Vagina (tissue), 2 donors: ENCODE data around the gene ARPC2. TPM values are rescaled to one million over a fixed set of nuclear protein-coding genes. Genes with fewer than 3 reads are reported as not detected.

ENCODE experiments used
- DNase-seq, 2 donors: peaks; one replicate each; pipeline ENCODE4 v3.0.0-alpha.2; 2017; ENCODE audit errors: extremely low spot score in 2 of 2
- H3K27ac ChIP-seq: fragments of 200-600 bp; sonication (generic); one replicate; pipeline ENCODE4 v1.5.1; 2019
- H3K27me3 ChIP-seq: fragments of 200-600 bp; sonication (generic); one replicate; pipeline ENCODE4 v1.5.1; 2019
- H3K36me3 ChIP-seq, 2 donors: fragments of 200-600 bp; sonication (generic); one replicate each; pipeline ENCODE4 v1.5.1; 2017 to 2019
- H3K4me1 ChIP-seq: fragments of 200-600 bp; sonication (generic); one replicate; pipeline ENCODE4 v1.5.1; 2019
- H3K4me3 ChIP-seq, 2 donors: fragments of 200-600 bp; sonication (generic); 1 replicate in 1 of 2; 2 replicates in 1 of 2; pipeline ENCODE4 v1.5.1; 2016 to 2019
- H3K9me3 ChIP-seq: fragments of 200-600 bp; sonication (generic); one replicate; pipeline ENCODE4 v1.5.1; 2019
- CTCF ChIP-seq, 3 experiments: fragments of 450-650 bp in 2 of 3; fragments of 200-600 bp in 1 of 3; sonication (generic) in 1 of 3; IDR thresholded peaks; one replicate each; pipeline ENCODE4 v1.5.1; 2017 to 2019; ENCODE audit warnings: antibody characterized with exemption in 3 of 3, mild to moderate bottlenecking in 2 of 3, moderate library complexity in 2 of 3
- POLR2A ChIP-seq, 2 donors: fragments of 450-650 bp; IDR thresholded peaks; one replicate each; pipeline ENCODE4 v1.6.1; 2017; ENCODE audit warnings: antibody characterized with exemption in 2 of 2, mild to moderate bottlenecking in 2 of 2, moderate library complexity in 2 of 2
- POLR2AphosphoS5 ChIP-seq, 2 donors: sonication (generic); formaldehyde crosslinking; IDR thresholded peaks; one replicate each; pipeline ENCODE4 v1.9.0; 2017; ENCODE audit warnings: antibody characterized with exemption in 2 of 2, mild to moderate bottlenecking in 2 of 2, low read depth in 1 of 2; ENCODE audit not compliant: insufficient read depth in 1 of 2
- intact Hi-C: fragments of 100-400 bp; cut with DNase I; formaldehyde crosslinking; loops from one replicate; pipeline ENCODE4 v1.15.1; 2023
- total RNA-seq: library from RNA; depleted of rRNA; stranded (reverse); fragments of >200 nt; gene quantifications from one replicate; pipeline ENCODE4 v1.2.3, GENCODE V29; 2016

The ARPC2 gene
- total RNA-seq, 1 donor from 2014 or later = 284 TPM

- Histone ChIP-seq H3K9me3 (no peaks in the 10 kb centered on the region), H3K4me3 (no peak overlapping the region), H3K4me1 (peaks cover 73% of the 10 kb centered on the region), H3K36me3 (no peaks in the 10 kb centered on the region), H3K27me3 (no peaks in the 10 kb centered on the region), H3K27ac (peak overlapping the region; percentile 100)
- no peak for TF ChIP-seq CTCF (IDR thresholded peaks at IDR 0.05)
- TF ChIP-seq POLR2A (IDR thresholded peaks at IDR 0.05) = no peak
- intact Hi-C loops = loop anchor here (5.0 kb wide), 1 partner anchor 103 kb away; the partner anchor contains the start of gene CTDSP1
- DNase-seq = no peak
These were observed 77.5 kb downstream of the ARPC2 start for GRCh38 chr2:218294430-218295022.

- no peaks in the 10 kb centered on the region for H3K9me3 ChIP-seq
- no peak for TF ChIP-seq POLR2AphosphoS5 (IDR thresholded peaks at IDR 0.05; ENCODE audit: insufficient read depth in 1 of 2, low read depth in 1 of 2)
- TF ChIP-seq CTCF (IDR thresholded peaks at IDR 0.05) = no peak
- no peak for TF ChIP-seq POLR2A (IDR thresholded peaks at IDR 0.05)
- H3K4me1 ChIP-seq = peaks cover 68% of the 10 kb centered on the region
- no peak for DNase-seq
- H3K27ac ChIP-seq = peak overlapping the region; percentile 100
- H3K27me3 ChIP-seq = no peaks in the 10 kb centered on the region
- no peaks in the 10 kb centered on the region for H3K36me3 ChIP-seq
- intact Hi-C loops = no loop called here
- H3K4me3 ChIP-seq = no peak overlapping the region
These were observed 78.0 kb downstream of the ARPC2 start for GRCh38 chr2:218295029-218295428.

- Histone ChIP-seq H3K27me3 (no peaks in the 10 kb centered on the region), H3K4me3 (no peak overlapping the region), H3K4me1 (peaks cover 57% of the 10 kb centered on the region), H3K9me3 (no peaks in the 10 kb centered on the region), H3K36me3 (no peaks in the 10 kb centered on the region), H3K27ac (peak overlapping the region; percentile 100)
- TF ChIP-seq POLR2A (IDR thresholded peaks at IDR 0.05) (no peak), CTCF (IDR thresholded peaks at IDR 0.05) (no peak), POLR2AphosphoS5 (IDR thresholded peaks at IDR 0.05; ENCODE audit: insufficient read depth in 1 of 2, low read depth in 1 of 2) (no peak)
- intact Hi-C loops = no loop called here
- no peak for DNase-seq
These were observed 79.2 kb downstream of the ARPC2 start for GRCh38 chr2:218296200-218296599.

DNA sequence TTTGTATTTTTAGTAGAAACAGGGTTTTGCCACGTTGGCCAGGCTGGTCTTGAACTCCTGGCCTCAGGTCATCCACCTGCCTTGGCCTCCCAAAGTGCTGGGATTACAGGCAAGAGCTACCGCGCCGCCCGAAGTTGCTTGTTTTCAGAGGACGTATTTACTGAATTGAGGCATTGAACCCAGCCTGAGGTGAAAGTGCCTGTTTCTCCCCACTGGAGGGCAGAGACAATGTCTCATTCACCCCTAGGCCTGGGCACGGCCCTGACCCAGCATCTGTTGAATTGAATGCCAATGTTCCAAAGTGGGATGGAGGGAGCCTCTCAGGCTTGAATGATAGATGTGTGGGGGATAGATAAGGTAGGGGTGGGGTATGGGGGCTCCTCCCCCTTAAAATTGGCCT lies 79.9 kb downstream of the ARPC2 start:
- Histone ChIP-seq H3K27ac (peak overlapping the region; percentile 100), H3K36me3 (no peaks in the 10 kb centered on the region), H3K4me1 (peaks cover 52% of the 10 kb centered on the region), H3K4me3 (no peak overlapping the region), H3K27me3 (no peaks in the 10 kb centered on the region), H3K9me3 (no peaks in the 10 kb centered on the region)
- no peak for TF ChIP-seq CTCF (IDR thresholded peaks at IDR 0.05)
- TF ChIP-seq POLR2A (IDR thresholded peaks at IDR 0.05) = no peak
- TF ChIP-seq POLR2AphosphoS5 (IDR thresholded peaks at IDR 0.05; ENCODE audit: insufficient read depth in 1 of 2, low read depth in 1 of 2) = no peak
- intact Hi-C loops = no loop called here
- DNase-seq = no peak

- Histone ChIP-seq H3K27me3 (no peaks in the 10 kb centered on the region), H3K36me3 (no peaks in the 10 kb centered on the region), H3K9me3 (no peaks in the 10 kb centered on the region), H3K27ac (peak overlapping the region; percentile 100), H3K4me3 (no peak overlapping the region), H3K4me1 (peaks cover 43% of the 10 kb centered on the region)
- TF ChIP-seq POLR2AphosphoS5 (IDR thresholded peaks at IDR 0.05; ENCODE audit: insufficient read depth in 1 of 2, low read depth in 1 of 2) (no peak), CTCF (IDR thresholded peaks at IDR 0.05) (no peak), POLR2A (IDR thresholded peaks at IDR 0.05) (no peak)
- intact Hi-C loops = no loop called here
- no peak for DNase-seq
These were observed 81.4 kb downstream of the ARPC2 start for GRCh38 chr2:218298314-218298875.
